Kidney epithelial cell (primary cell): Measurements from ENCODE around the gene CDX1. TPM values are rescaled to one million over a fixed set of nuclear protein-coding genes. Genes with fewer than 3 reads are reported as not detected.

Experiments
- DNase-seq: peaks from one replicate; pipeline ENCODE4 v3.0.0-alpha.2; 2010; ENCODE audit warnings: low read depth
- H3K27me3 ChIP-seq: 2 replicates; pipeline ENCODE4 v1.6.0; 2011; ENCODE audit warnings: low read length; ENCODE audit not compliant: control insufficient read depth, insufficient read depth
- H3K36me3 ChIP-seq: 2 replicates; pipeline ENCODE4 v1.5.1; 2011; ENCODE audit warnings: low read length; ENCODE audit not compliant: control insufficient read depth, insufficient read depth
- H3K4me3 ChIP-seq: 2 replicates; pipeline ENCODE4 v1.5.1; 2011; ENCODE audit warnings: low read depth, mild to moderate bottlenecking, control low read depth, low read length
- total RNA-seq: library from RNA; depleted of rRNA; stranded (reverse); fragments of >200 nt; gene quantifications from 2 replicates; pipeline ENCODE4 v1.2.3, GENCODE V29; 2015
- TF ChIP-seq, protein P1 (sequence below): IDR thresholded peaks from 2 replicates; pipeline ENCODE4 v1.5.1; 2011; ENCODE audit warnings: mild to moderate bottlenecking, moderate library complexity, low read length, control low read depth, inconsistent platforms; ENCODE audit not compliant: insufficient read depth, poor library complexity, severe bottlenecking

The CDX1 gene
- total RNA-seq, 1 donor from 2014 or later: 0.33 TPM

DNA sequence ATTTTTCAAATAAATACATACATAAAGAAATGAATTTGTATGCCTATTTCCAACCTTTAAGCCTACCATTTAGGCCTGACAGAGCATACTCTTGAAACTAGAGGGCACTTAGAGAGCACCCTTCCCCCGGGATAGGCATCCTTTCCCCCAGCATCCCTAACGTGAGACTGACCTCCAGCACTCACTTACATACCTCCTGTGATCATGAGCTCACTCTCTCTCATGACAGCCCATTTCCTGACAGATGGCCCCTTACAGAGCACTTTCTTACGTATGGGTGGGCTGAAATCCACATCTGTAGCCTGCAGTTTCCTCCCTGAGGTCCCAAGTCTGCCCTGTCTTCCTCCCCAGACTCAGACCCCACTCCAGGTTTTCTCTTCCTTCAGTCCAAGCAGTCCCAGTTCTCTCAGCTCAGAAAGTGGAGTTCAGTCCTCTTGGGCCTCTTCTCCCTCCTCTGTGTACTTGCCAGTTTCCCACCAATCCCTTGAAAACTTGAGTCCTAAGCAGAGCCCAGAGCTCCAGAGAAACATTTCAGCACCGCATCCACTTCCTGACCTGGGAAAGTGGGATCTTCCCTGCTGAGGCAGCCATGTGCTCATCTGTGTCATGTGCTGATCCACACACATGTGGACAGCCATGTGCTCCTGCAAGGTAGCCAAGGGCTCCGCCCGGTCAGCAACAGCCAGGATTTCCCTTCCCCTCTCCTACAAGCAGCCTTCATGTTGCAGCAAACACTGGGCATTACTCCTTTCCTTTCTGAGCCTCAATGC, 2.2 kb upstream of the CDX1 start:
- Histone ChIP-seq H3K27me3 (peaks cover 32% of the 10 kb centered on the region), H3K4me3 (no peak overlapping the region), H3K36me3 (no peaks in the 10 kb centered on the region)
- TF ChIP-seq, protein P1, sequence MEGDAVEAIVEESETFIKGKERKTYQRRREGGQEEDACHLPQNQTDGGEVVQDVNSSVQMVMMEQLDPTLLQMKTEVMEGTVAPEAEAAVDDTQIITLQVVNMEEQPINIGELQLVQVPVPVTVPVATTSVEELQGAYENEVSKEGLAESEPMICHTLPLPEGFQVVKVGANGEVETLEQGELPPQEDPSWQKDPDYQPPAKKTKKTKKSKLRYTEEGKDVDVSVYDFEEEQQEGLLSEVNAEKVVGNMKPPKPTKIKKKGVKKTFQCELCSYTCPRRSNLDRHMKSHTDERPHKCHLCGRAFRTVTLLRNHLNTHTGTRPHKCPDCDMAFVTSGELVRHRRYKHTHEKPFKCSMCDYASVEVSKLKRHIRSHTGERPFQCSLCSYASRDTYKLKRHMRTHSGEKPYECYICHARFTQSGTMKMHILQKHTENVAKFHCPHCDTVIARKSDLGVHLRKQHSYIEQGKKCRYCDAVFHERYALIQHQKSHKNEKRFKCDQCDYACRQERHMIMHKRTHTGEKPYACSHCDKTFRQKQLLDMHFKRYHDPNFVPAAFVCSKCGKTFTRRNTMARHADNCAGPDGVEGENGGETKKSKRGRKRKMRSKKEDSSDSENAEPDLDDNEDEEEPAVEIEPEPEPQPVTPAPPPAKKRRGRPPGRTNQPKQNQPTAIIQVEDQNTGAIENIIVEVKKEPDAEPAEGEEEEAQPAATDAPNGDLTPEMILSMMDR: no peak
- DNase-seq: no peak

DNA sequence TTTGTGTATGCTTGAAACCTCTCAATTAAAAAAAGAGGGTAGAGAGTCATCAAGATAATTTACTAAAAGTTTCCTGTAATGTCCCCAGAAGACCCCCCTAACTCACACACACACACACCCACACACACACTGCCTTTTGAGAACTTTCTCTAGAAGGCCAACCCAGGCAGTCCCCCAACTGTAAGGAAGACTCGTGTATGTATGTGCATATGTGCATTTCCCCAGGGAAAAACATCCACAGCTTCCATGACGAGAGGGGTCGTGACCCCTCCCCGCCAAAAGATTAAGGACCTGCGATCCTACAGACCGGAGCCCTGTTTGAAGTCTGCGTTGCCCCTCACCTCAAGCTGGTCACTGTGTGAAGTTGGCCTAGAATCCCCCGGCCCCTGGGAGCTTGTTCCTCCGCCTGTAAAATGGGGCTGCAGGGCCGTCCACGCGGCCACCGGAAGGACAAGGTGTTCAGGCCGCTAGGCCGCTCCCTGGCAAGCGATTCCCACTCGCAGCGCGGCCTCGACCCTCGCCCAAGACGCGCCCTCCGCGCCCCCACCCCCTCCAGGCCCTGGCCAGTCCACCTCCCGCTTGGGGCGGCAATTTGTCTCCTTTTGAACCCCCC, 435 bp upstream of the CDX1 start:
- no peak for DNase-seq
- Histone ChIP-seq H3K27me3 (peaks cover 44% of the 10 kb centered on the region), H3K36me3 (no peaks in the 10 kb centered on the region), H3K4me3 (no peak overlapping the region)
- TF ChIP-seq, protein P1: no peak

DNA sequence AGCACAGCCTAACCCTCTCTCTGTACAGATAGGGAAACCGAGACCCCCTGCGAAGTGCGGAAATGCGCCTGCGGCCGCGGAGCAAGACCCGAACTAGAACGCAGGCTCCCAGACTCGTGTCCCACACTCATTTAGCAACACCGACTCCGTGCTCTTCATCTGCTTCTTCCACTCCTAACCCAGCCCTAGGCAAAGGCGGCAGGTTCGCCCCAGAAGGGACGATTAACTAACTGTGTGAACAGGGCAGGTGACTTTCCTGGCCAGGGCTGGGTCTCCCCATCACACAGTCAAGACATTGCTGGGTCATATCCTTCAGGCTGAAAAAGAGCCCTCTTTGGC, 903 bp downstream of the CDX1 start:
- no peaks in the 10 kb centered on the region for H3K36me3 ChIP-seq
- no peak for DNase-seq
- no peak overlapping the region for H3K4me3 ChIP-seq
- TF ChIP-seq, protein P1: no peak
- peaks cover 44% of the 10 kb centered on the region for H3K27me3 ChIP-seq

DNA sequence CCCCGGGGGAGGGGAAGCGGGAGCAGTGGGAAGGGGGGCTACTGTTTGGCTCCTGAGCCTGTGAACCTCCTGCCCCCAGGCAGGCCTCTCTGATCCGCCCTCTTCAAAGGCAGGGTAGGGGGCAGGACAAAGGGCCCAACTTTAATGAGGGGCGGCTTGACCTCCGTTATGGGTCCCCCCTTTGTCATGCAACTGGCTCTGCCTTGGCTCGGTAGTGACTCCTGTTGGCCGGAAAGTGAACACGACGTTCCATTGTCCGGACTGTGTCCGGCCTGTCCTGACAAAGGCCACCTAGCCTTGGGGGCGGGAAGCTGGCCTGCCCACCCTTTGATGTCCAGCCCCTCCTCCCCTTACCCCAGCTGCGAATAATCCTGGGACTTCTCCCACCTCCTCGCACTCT, 1.3 kb downstream of the CDX1 start:
- Histone ChIP-seq H3K4me3 (no peak overlapping the region), H3K36me3 (no peaks in the 10 kb centered on the region), H3K27me3 (peaks cover 44% of the 10 kb centered on the region)
- TF ChIP-seq, protein P1: no peak
- no peak for DNase-seq

DNA sequence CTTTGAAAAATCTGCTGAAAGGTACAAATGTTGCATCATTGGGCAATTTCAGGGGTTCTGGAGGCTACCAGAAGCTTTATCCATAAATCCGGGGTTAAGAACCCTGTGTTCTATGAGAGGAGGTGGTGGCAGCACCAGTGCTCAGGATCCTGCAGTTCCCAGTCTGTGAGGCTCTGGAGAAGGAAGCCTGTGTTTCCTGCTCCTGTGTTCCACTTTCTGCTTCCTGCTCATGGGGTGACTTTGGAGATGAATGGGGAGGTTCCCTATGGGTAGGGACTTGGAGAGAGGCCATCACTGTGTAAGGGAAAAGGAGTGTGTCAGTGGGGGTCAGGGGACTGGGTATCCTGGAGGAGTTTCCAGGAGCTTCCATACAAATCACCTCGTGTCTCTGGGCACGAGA, 2.3 kb downstream of the CDX1 start:
- TF ChIP-seq, protein P1: no peak
- H3K27me3 ChIP-seq: peaks cover 46% of the 10 kb centered on the region
- no peaks in the 10 kb centered on the region for H3K36me3 ChIP-seq
- no peak overlapping the region for H3K4me3 ChIP-seq
- DNase-seq: no peak
